ENCODE measurements around the gene OPA1.

Gene OPA1, protein sequence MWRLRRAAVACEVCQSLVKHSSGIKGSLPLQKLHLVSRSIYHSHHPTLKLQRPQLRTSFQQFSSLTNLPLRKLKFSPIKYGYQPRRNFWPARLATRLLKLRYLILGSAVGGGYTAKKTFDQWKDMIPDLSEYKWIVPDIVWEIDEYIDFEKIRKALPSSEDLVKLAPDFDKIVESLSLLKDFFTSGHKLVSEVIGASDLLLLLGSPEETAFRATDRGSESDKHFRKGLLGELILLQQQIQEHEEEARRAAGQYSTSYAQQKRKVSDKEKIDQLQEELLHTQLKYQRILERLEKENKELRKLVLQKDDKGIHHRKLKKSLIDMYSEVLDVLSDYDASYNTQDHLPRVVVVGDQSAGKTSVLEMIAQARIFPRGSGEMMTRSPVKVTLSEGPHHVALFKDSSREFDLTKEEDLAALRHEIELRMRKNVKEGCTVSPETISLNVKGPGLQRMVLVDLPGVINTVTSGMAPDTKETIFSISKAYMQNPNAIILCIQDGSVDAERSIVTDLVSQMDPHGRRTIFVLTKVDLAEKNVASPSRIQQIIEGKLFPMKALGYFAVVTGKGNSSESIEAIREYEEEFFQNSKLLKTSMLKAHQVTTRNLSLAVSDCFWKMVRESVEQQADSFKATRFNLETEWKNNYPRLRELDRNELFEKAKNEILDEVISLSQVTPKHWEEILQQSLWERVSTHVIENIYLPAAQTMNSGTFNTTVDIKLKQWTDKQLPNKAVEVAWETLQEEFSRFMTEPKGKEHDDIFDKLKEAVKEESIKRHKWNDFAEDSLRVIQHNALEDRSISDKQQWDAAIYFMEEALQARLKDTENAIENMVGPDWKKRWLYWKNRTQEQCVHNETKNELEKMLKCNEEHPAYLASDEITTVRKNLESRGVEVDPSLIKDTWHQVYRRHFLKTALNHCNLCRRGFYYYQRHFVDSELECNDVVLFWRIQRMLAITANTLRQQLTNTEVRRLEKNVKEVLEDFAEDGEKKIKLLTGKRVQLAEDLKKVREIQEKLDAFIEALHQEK

DNA sequence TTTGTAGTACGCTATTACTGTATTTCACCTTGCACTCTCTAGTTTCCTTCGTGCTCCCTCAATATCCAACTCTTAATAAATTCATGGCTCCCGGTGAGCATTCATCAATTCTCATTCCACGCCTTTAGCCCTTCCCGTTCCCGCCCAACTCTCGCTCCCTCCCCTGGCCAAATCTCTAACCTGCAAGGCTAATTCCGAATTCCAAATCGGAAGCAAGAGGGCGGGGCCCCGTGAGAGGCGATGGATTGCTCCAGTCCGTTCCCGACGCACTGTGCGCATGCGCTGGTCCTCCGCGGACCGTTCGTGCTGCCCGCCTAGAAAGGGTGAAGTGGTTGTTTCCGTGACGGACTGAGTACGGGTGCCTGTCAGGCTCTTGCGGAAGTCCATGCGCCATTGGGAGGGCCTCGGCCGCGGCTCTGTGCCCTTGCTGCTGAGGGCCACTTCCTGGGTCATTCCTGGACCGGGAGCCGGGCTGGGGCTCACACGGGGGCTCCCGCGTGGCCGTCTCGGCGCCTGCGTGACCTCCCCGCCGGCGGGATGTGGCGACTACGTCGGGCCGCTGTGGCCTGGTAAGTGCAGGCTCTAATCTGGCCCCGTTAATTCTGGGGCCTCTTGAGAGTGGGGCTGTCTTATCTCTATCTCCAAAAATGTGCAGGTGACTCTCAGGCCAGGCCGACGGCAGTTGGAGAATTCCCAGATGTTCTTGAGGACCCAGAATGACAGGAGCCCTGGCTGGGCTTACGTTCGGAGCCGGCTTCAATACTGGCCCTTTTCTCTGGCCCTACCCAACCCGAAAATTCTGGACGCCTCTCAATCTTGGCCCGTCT is at the start of gene OPA1:
TSS of gene OPA1 (plus strand) at position 368 of the 827 bp plus-strand sequence. CDS start at position 538, 170 bp downstream.
- DNase-seq = peak; percentile 99

DNA sequence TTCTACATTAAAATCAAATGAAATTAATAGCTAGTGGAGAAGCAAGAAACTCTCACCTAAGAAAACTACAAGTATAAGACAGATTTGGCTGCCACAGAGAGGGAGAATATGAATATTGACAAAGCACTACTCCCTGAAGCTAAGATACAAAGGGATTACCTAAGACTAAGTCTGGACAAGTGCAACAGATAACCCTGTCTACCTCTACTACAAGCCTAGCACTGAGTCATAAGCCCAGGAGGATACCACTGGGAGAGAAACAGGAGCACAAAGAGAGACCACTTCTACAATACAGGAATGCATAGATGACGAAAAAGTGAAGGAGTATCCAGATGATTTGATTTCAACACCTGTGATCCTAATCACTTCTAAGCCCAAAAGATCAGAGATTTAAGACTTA is 48.7 kb upstream of the OPA1 start:
- no peak for DNase-seq

- no peak for DNase-seq
These were observed 47.7 kb upstream of the OPA1 start for GRCh38 chr3:193545304-193545703.

DNA sequence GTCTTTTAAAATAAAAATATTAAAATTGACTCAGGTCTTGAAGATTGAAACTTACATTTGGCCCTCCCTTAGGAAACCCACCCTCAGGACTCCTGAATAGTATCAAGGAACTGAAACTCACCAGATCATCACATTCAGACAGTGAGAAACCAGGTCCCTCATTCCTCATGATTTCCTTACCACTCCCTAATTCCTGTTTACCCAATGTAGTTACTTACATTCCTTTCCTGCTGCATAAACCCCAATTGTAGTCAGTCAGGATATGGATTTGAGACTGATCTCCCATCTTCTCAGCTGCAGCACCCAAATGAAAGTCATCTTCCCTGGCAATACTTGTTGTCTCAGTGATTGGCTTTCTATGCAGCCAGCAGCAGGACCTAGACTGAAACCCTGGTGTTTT is 46.9 kb upstream of the OPA1 start:
- DNase-seq = no peak

DNA sequence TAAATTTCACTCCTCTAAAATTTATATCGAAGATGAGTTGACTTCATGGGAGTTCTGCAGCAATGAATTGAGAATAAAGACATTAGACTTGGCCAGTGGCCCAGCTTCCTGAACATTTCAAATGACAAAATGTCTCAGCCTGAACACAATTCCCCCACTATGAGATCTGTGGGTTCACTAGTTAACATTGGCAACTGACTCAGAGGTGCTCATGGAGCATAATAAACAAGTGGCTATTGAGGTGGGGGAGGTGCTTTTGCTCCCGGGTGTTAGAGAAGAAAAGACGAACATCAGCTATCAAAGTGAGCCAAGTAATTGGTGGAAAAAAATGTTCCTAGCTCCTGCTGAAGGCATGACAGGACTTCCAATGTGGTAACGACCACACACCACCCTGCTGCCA is 44.6 kb upstream of the OPA1 start:
- DNase-seq = no peak

- no peak for DNase-seq
These were observed 40.1 kb upstream of the OPA1 start for GRCh38 chr3:193552923-193553322.

GRCh38 chr3:193553586-193553985 is 39.4 kb upstream of the OPA1 start:
- no peak for DNase-seq

GRCh38 chr3:193554811-193555210 is 38.2 kb upstream of the OPA1 start, which contains the start of gene ATP13A4:
TSS of gene ATP13A4 (minus strand) at chr3:193554895. CDS start at chr3:193554799, 96 bp downstream.
- no peak for DNase-seq

GRCh38 chr3:193556841-193557240 is 36.2 kb upstream of the OPA1 start:
- no peak for DNase-seq

GRCh38 chr3:193559100-193559499 is 33.9 kb upstream of the OPA1 start:
- DNase-seq = no peak

DNA sequence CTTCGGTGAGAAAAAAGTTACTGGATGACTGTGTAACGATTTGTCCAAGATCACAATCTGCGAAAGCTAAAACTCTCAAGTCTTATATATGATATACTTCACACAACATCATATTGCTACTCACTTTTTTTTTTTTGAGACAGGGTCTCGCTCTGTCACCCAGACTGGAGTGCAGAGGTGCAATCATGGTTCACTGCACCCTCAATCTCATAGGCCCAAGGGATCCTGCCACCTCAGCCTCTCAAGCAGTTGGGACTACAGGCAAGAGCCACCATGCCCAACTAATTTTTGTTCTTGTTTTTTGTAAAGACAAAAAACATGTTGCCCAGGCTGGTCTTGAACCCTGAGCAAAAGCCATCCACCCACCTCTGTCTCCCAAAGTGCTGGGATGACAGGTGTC is 32.9 kb upstream of the OPA1 start:
- no peak for DNase-seq

GRCh38 chr3:193560870-193561269 is 32.1 kb upstream of the OPA1 start:
- no peak for DNase-seq

GRCh38 chr3:193563426-193563825 is 29.6 kb upstream of the OPA1 start:
- no peak for DNase-seq

DNA sequence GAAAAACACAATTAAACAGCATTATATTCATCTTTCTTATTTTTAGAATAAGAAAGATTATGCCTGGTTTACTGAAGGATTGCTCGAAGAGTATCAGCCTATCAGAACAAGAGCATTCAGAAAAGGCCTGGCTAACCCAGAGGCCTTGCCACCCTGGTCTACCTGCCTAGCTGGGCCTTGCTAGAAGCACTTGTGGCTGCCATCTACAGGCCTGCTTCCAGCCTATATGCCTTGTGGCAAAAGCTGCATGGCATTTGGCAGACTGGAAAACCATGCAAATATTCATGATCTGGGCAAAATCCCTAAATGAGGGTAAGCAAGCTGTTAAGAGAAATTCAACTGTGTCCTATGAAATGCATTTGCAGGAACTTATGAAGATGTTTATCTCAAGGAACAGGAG is 29.0 kb upstream of the OPA1 start:
- no peak for DNase-seq

DNA sequence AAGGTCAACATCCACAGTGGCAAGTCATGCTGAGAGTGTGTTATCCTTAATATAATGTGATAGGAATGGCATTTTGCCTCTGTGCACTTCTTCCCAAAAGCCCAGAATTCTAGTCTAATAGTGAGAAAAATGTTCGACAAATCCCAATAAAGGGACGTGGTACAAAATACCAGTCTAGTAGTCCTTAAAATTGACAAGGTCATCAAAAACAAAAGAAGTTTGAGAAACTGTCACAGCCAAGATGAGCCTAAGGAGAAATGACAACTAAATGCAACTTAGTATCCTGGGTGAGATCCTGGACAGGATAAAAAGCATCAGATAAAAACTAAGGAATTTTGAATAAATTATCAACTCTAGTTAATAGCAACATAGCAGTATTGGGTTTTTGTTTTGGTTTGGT is 23.9 kb upstream of the OPA1 start:
- no peak for DNase-seq

- DNase-seq = peak; percentile 69
These were observed 20.5 kb upstream of the OPA1 start for GRCh38 chr3:193572426-193572908.

- DNase-seq = no peak
These were observed 19.4 kb upstream of the OPA1 start for GRCh38 chr3:193573403-193574191.

DNA sequence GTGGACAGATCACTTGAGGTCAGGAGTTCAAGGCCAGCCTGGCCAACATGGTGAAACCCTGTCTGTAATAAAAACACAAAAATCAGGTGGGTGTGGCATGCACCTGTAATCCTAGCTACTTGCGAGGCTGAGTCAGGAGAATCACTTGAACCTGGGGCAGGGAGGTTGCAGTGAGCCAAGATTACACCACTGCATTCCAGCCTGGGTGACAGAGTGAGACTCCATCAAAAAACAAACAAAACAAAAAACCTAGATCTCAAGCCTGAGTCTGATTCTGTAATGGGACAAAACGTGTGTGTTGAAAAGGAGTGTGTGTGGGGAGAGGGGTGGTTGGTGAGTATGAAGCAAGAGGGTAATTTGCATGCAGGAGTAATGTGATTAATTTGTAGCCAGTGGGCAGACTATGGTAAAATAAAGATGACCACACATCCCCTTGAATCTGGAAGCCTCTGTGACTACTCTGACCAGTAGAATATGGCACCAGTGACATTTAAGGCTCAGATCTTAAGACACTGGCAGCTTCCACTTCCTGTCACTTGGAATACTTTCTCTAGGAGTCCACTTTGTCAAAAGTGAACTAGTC is 18.4 kb upstream of the OPA1 start:
- no peak for DNase-seq

DNA sequence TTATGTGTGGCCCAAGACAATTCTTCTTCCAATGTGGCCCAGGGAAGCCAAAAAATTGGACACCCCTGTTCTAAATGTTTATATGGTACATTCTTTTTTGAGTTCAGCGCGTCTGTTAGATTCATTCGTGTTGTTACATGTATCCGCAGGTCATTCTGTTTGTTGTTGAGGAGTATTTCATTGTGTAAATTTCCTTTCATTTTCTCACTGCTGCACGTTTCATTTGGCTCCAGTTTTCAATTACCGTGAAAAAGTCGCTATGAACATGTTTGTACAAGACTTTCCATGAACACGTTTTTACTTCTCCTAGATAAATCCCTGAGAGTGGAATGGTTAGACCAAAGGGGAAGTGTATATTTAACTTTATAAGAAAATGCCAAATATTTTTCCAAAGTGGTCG is 7.5 kb upstream of the OPA1 start:
- DNase-seq = no peak

DNA sequence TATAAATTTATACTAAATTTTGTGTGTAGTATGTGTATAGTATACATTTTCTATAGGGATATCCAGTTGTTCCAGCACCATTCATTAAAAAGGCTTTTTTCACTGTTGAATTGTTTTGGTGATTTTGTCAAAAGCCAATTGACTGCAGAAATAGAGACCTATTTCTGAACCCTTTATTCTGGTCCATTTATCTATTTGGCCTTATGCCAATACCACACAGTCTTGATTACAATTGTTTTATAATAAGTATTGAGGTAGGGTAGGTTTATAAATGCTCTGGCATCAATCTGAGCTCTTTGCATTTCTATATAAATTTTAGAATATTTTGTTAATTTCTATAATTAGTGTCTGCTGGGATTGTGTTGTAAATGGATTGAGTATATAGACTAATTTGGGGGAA is 6.5 kb upstream of the OPA1 start:
- no peak for DNase-seq

DNA sequence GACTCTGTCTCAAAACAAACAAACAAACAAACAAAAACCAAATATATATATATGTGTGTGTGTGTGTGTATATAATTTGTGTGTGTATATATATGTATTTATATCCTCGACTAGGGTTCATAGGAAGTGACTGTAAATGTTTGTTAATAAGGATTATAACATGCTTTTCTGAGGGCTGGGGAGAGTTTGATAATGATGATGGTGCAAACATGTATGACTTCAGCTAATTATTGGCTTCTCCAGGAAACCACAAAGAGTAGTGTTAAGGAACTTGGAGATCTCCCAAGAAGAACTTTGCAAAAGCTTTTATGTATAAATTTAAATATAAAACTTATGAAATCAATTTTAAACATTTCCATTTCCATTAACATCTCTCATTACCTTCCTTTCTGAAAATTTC is 3.9 kb upstream of the OPA1 start:
- no peak for DNase-seq

Data from left hindlimb (tissue), 1 donor.